Spleen (tissue), 11 donors: Measurements from ENCODE around the gene EIF2S3. TPM values are rescaled to one million over a fixed set of nuclear protein-coding genes. Genes with fewer than 3 reads are reported as not detected.

Experiments
- DNase-seq: peaks from one replicate; pipeline ENCODE4 v3.0.0-alpha.2; 2020
- H3K27ac ChIP-seq, 8 donors: fragments of 200-600 bp; sonication (generic) in 7 of 8; 1 replicate in 4 of 8; 2 replicates in 4 of 8; pipeline versions ENCODE4 v1.5.0 to v1.8.0; 2016 to 2021; ENCODE audit warnings: inconsistent platforms in 4 of 8, mild to moderate bottlenecking in 4 of 8, moderate library complexity in 1 of 8
- H3K27me3 ChIP-seq, 7 donors: fragments of 200-600 bp; sonication (generic) in 6 of 7; replicated peaks in 1 of 7; 1 replicate in 4 of 7; 2 replicates in 3 of 7; pipeline versions ENCODE4 v1.5.0 to v1.8.0; 2016 to 2021; ENCODE audit warnings: inconsistent platforms in 3 of 7, mild to moderate bottlenecking in 1 of 7
- H3K36me3 ChIP-seq, 6 donors: fragments of 200-600 bp; sonication (generic) in 5 of 6; 1 replicate in 4 of 6; 2 replicates in 2 of 6; pipeline versions ENCODE4 v1.5.0 to v1.8.0; 2016 to 2021; ENCODE audit warnings: inconsistent platforms in 2 of 6
- H3K4me1 ChIP-seq, 6 donors: fragments of 200-600 bp; sonication (generic) in 5 of 6; 1 replicate in 3 of 6; 2 replicates in 3 of 6; pipeline versions ENCODE4 v1.5.0 to v1.8.0; 2016 to 2021; ENCODE audit warnings: inconsistent platforms in 3 of 6
- H3K4me3 ChIP-seq, 8 donors: fragments of 200-600 bp; sonication (generic) in 7 of 8; 1 replicate in 4 of 8; 2 replicates in 4 of 8; pipeline versions ENCODE4 v1.5.0 to v1.8.0; 2016 to 2021; ENCODE audit warnings: inconsistent platforms in 4 of 8, mild to moderate bottlenecking in 4 of 8, moderate library complexity in 2 of 8
- H3K9me3 ChIP-seq, 8 donors: fragments of 200-600 bp; sonication (generic) in 7 of 8; 1 replicate in 4 of 8; 2 replicates in 4 of 8; pipeline versions ENCODE4 v1.5.0 to v1.8.0; 2016 to 2021; ENCODE audit warnings: inconsistent platforms in 4 of 8
- CTCF ChIP-seq, 11 experiments: fragments of 200-600 bp in 7 of 11; fragments of 450-650 bp in 4 of 11; sonication (generic) in 4 of 11; IDR thresholded peaks in 8 of 11; conservative IDR thresholded peaks in 3 of 11; 1 replicate in 7 of 11; 2 replicates in 4 of 11; pipeline versions ENCODE4 v1.4.0 to v1.8.0; 2016 to 2021; ENCODE audit warnings: antibody characterized with exemption in 11 of 11, inconsistent platforms in 4 of 11, mild to moderate bottlenecking in 1 of 11
- POLR2A ChIP-seq, 3 donors: fragments of 450-650 bp; IDR thresholded peaks; one replicate each; pipeline ENCODE4 v1.5.1; 2017; ENCODE audit warnings: antibody characterized with exemption in 3 of 3, mild to moderate bottlenecking in 1 of 3
- POLR2AphosphoS5 ChIP-seq, 3 donors: sonication (generic); formaldehyde crosslinking; IDR thresholded peaks; one replicate each; pipeline ENCODE4 v1.5.1; 2017; ENCODE audit warnings: antibody characterized with exemption in 3 of 3
- WGBS, 5 donors: extraction: QIAGEN DNeasy Blood & Tissue Kit in 3 of 5; methylation state at CpG; one replicate each; pipeline versions ENCODE4 v1.1.5 to v1.1.7; 2013 to 2018; 5-methylcytosine and 5-hydroxymethylcytosine counted together
- intact Hi-C: fragments of 100-400 bp; cut with DNase I; formaldehyde crosslinking; loops from one replicate; pipeline ENCODE4 v1.15.0; 2023; ENCODE audit warnings: low total_unique reads
- polyA plus RNA-seq, 3 donors: library from polyadenylated mRNA; stranded (reverse); fragments of 200-250 nt; gene quantifications; one replicate each; pipeline ENCODE4 v1.2.1, GENCODE V29; 2013
- total RNA-seq, 7 donors: library from RNA; depleted of rRNA in 3 of 7; stranded (reverse); fragments of >200 nt in 3 of 7; fragmentation: NEBNext Ultra II Directional in 4 of 7; extraction: Animal tissue kit (Norgen Biotek cat#: 25700) in 4 of 7; gene quantifications; one replicate each; pipeline versions ENCODE4 v1.1.0 to v1.2.1, GENCODE V29; 2016 to 2021
- donor health status: healthy with polysubstance abuse.
- donor health status: DM: no; HTN: no; CAD: no; lungs with moderate emphysema.
- donor health status: DM: no; HTN: no; CAD: no.
- donor health status: Bipolar disorder and iron deficiency.
- donor health status: healthy.
- donor health status: DM: no; HTN: no; CAD: no.
- donor health status: DM: yes; HTN: yes; CAD: no.

The EIF2S3 gene
- total and polyA plus RNA-seq, 10 donors = 67.6 to 207 (median 133) TPM

- H3K36me3 ChIP-seq = no peaks in the 10 kb centered on the region
- H3K27me3 ChIP-seq = no peaks in the 10 kb centered on the region
- intact Hi-C loops = no loop called here
- TF ChIP-seq POLR2A (IDR thresholded peaks at IDR 0.05) = no peak
- TF ChIP-seq CTCF (IDR thresholded peaks at IDR 0.05 in 8 of 11, conservative IDR thresholded peaks at IDR 0.05 in 3 of 11) = no peak
- no peak for TF ChIP-seq POLR2AphosphoS5 (IDR thresholded peaks at IDR 0.05)
- H3K4me3 ChIP-seq = no peak overlapping the region
- DNase-seq = no peak
- H3K27ac ChIP-seq = no peak overlapping the region
- no peaks in the 10 kb centered on the region for H3K4me1 ChIP-seq
- no peaks in the 10 kb centered on the region for H3K9me3 ChIP-seq
- WGBS, 5 donors = 67 to 94% (median 72%) methylated on average over 4 of the region's 4 CpGs
Observed at GRCh38 chrX:24090300-24091200, 35.8 kb downstream of the EIF2S3 start.

- Histone ChIP-seq H3K4me1 (no peaks in the 10 kb centered on the region), H3K27ac (no peak overlapping the region), H3K27me3 (no peaks in the 10 kb centered on the region), H3K4me3 (no peak overlapping the region), H3K36me3 (no peaks in the 10 kb centered on the region), H3K9me3 (no peaks in the 10 kb centered on the region)
- no peak for TF ChIP-seq POLR2AphosphoS5 (IDR thresholded peaks at IDR 0.05)
- no peak for TF ChIP-seq POLR2A (IDR thresholded peaks at IDR 0.05)
- no peak for TF ChIP-seq CTCF (IDR thresholded peaks at IDR 0.05 in 8 of 11, conservative IDR thresholded peaks at IDR 0.05 in 3 of 11)
- intact Hi-C loops = no loop called here
- WGBS, 5 donors = 93 to 96% (median 95%) methylated on average over 10 to 12 of the region's 12 CpGs
- no peak for DNase-seq
Observed at GRCh38 chrX:24093746-24094145, 39.0 kb downstream of the EIF2S3 start.

GRCh38 chrX:24097741-24098260 is 43.0 kb downstream of the EIF2S3 start:
- intact Hi-C loops = no loop called here
- Histone ChIP-seq H3K9me3 (no peaks in the 10 kb centered on the region), H3K27ac (no peak overlapping the region), H3K27me3 (no peaks in the 10 kb centered on the region), H3K4me3 (no peak overlapping the region), H3K4me1 (no peaks in the 10 kb centered on the region), H3K36me3 (no peaks in the 10 kb centered on the region)
- DNase-seq = no peak
- no peak for TF ChIP-seq CTCF (IDR thresholded peaks at IDR 0.05 in 8 of 11, conservative IDR thresholded peaks at IDR 0.05 in 3 of 11)
- TF ChIP-seq POLR2AphosphoS5 (IDR thresholded peaks at IDR 0.05) = no peak
- WGBS, 5 donors = 45 to 76% (median 73%) methylated on average over 1 of the region's 1 CpG

GRCh38 chrX:24098932-24099331 is 44.2 kb downstream of the EIF2S3 start:
- no peaks in the 10 kb centered on the region for H3K27me3 ChIP-seq
- no peaks in the 10 kb centered on the region for H3K9me3 ChIP-seq
- intact Hi-C loops = no loop called here
- 83 to 100% (median 87%) methylated on average over 1 of the region's 1 CpG for WGBS, 5 donors
- no peaks in the 10 kb centered on the region for H3K36me3 ChIP-seq
- H3K4me3 ChIP-seq = no peak overlapping the region
- no peaks in the 10 kb centered on the region for H3K4me1 ChIP-seq
- H3K27ac ChIP-seq = no peak overlapping the region
- TF ChIP-seq POLR2A (IDR thresholded peaks at IDR 0.05) (no peak), POLR2AphosphoS5 (IDR thresholded peaks at IDR 0.05) (no peak), CTCF (IDR thresholded peaks at IDR 0.05 in 8 of 11, conservative IDR thresholded peaks at IDR 0.05 in 3 of 11) (no peak)
- DNase-seq = no peak
